ENCODE results near the gene KCNJ14. TPM values are rescaled to one million over a fixed set of nuclear protein-coding genes. Genes with fewer than 3 reads are reported as not detected.

Gene KCNJ14
- polyA plus RNA-seq, 1 of the 3 experiments (the other 2 are of a cell fraction), result 1.2 TPM

DNA sequence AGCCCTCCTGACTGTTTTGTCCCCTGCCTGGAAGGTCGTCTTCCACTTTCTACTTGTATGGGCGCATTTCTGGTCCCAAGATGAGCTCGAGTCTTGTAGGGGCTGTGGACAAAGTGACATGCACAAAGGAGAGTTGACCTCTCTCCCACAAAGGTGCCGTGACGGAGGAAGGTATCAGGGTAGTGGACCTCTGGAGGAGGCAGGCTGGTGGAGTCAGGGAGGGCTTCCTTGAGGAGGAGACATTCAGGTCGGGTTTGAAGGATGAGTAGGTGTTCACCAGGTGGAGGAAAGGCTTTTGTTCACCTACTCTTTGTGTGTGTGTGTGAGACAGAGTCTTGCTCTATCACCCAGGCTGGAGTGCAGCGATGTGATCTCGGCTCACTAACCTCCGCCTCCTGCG lies 15.5 kb downstream of the KCNJ14 start:
- H3K4me2 ChIP-seq, result peak overlapping the region; percentile 92
- H3K4me3 ChIP-seq (ENCODE audit: low read depth in 2 of 2, low read length in 1 of 2), result peak overlapping the region in 1 of 2 experiments; percentile 86; a peak in 1 of 4 replicates
- ChIA-PET POLR2A (interaction anchor here (1.3 kb wide), 1 partner anchor 9 kb away, joined by 5 read pairs; no protein-coding TSS in a partner anchor), CTCF (interaction anchor here (0.9 to 2.0 kb wide), 4 partner anchors 19 to 114 kb away, joined by 3 to 9 read pairs (median 8); partner anchors contain the start of gene KDELR1)
- peaks cover 40% of the 10 kb centered on the region for H4K20me1 ChIP-seq (ENCODE audit: insufficient read depth)
- peaks cover 38% of the 10 kb centered on the region for H3K79me2 ChIP-seq (ENCODE audit: insufficient read depth)
- H3K27ac ChIP-seq (ENCODE audit: low read depth in 2 of 2, low read length in 1 of 2), result no peak overlapping the region
- peaks cover 44 to 49% of the 10 kb centered on the region in 2 experiments for H3K36me3 ChIP-seq (replicated peaks in 1 of 2; ENCODE audit: control insufficient read depth in 1 of 2, insufficient read depth in 2 of 2, low read length in 1 of 2)
- H2AFZ ChIP-seq (ENCODE audit: low read depth), result no peak overlapping the region
- no peak for DNase-seq
- H3F3A ChIP-seq (replicated peaks; ENCODE audit: insufficient read depth), result peaks cover 4% of the 10 kb centered on the region
- 88% methylated on average over 9 of the region's 10 CpGs for WGBS (ENCODE audit: low lambda C conversion rate)
- no peaks in the 10 kb centered on the region for H3K27me3 ChIP-seq (ENCODE audit: insufficient read depth)
- H3K4me1 ChIP-seq (ENCODE audit: control insufficient read depth in 1 of 2, insufficient read depth in 2 of 2, low read depth in 1 of 2, low read length in 1 of 2), result peaks cover 5 to 20% of the 10 kb centered on the region in 2 experiments; a peak in 3 of 4 replicates
- no peak overlapping the region for H3K9ac ChIP-seq
- H3K9me3 ChIP-seq, result no peaks in the 10 kb centered on the region
- TF ChIP-seq, protein P1, sequence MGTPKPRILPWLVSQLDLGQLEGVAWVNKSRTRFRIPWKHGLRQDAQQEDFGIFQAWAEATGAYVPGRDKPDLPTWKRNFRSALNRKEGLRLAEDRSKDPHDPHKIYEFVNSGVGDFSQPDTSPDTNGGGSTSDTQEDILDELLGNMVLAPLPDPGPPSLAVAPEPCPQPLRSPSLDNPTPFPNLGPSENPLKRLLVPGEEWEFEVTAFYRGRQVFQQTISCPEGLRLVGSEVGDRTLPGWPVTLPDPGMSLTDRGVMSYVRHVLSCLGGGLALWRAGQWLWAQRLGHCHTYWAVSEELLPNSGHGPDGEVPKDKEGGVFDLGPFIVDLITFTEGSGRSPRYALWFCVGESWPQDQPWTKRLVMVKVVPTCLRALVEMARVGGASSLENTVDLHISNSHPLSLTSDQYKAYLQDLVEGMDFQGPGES (IDR thresholded peaks at IDR 0.05; ENCODE audit: low read depth, low read length), result no peak
- TF ChIP-seq, protein P2, sequence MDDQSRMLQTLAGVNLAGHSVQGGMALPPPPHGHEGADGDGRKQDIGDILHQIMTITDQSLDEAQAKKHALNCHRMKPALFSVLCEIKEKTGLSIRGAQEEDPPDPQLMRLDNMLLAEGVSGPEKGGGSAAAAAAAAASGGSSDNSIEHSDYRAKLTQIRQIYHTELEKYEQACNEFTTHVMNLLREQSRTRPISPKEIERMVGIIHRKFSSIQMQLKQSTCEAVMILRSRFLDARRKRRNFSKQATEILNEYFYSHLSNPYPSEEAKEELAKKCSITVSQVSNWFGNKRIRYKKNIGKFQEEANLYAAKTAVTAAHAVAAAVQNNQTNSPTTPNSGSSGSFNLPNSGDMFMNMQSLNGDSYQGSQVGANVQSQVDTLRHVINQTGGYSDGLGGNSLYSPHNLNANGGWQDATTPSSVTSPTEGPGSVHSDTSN (IDR thresholded peaks at IDR 0.05), result no peak
- TF ChIP-seq ELF1 (IDR thresholded peaks at IDR 0.05), result no peak
- no peak for TF ChIP-seq RFX5 (IDR thresholded peaks at IDR 0.05; ENCODE audit: low read length)
- no peak for TF ChIP-seq MXI1 (IDR thresholded peaks at IDR 0.05; ENCODE audit: low read depth, low read length)
- TF ChIP-seq, protein P3, sequence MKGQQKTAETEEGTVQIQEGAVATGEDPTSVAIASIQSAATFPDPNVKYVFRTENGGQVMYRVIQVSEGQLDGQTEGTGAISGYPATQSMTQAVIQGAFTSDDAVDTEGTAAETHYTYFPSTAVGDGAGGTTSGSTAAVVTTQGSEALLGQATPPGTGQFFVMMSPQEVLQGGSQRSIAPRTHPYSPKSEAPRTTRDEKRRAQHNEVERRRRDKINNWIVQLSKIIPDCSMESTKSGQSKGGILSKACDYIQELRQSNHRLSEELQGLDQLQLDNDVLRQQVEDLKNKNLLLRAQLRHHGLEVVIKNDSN (IDR thresholded peaks at IDR 0.05; ENCODE audit: borderline replicate concordance, low read depth), result no peak
- H3K9me2 ChIP-seq, result no peaks in the 10 kb centered on the region

DNA sequence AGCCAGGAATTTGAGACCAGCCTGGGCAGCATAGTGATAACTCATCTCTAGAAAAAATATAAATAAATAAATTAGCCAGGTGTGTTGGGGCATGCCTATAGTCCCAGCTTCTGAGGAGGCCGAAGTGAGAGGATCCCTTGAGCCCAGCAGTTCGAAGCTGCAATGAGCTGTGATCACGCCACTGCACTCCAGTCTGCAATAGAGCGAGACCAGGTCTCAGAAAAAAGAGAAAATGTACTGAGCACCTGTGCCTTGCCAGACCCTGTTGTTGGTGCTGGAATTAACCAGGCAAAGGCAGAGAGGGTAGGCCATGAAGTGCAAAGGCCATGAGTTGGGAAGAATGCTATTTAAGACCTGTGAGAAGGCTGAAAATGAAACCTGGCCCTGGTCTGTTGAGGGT lies 16.5 kb downstream of the KCNJ14 start:
- Histone ChIP-seq H3K9ac (no peak overlapping the region), H3K9me3 (no peaks in the 10 kb centered on the region), H3K9me2 (no peaks in the 10 kb centered on the region), H3K27ac (ENCODE audit: low read depth in 2 of 2, low read length in 1 of 2) (no peak overlapping the region), H3K4me1 (ENCODE audit: control insufficient read depth in 1 of 2, insufficient read depth in 2 of 2, low read depth in 1 of 2, low read length in 1 of 2) (peaks cover 5 to 16% of the 10 kb centered on the region in 2 experiments; a peak in 3 of 4 replicates), H3K79me2 (ENCODE audit: insufficient read depth) (peaks cover 38% of the 10 kb centered on the region), H3K4me3 (ENCODE audit: low read depth in 2 of 2, low read length in 1 of 2) (no peak overlapping the region), H3K27me3 (ENCODE audit: insufficient read depth) (no peaks in the 10 kb centered on the region), H3K4me2 (no peak overlapping the region), H4K20me1 (ENCODE audit: insufficient read depth) (peaks cover 40% of the 10 kb centered on the region), H3K36me3 (replicated peaks in 1 of 2; ENCODE audit: control insufficient read depth in 1 of 2, insufficient read depth in 2 of 2, low read length in 1 of 2) (peaks cover 44 to 56% of the 10 kb centered on the region in 2 experiments), H3F3A (replicated peaks; ENCODE audit: insufficient read depth) (peaks cover 4% of the 10 kb centered on the region), H2AFZ (ENCODE audit: low read depth) (no peak overlapping the region)
- TF ChIP-seq, protein P3 (IDR thresholded peaks at IDR 0.05; ENCODE audit: borderline replicate concordance, low read depth), result no peak
- TF ChIP-seq TCF12 (IDR thresholded peaks at IDR 0.05), result no peak
- no peak for TF ChIP-seq GABPA (IDR thresholded peaks at IDR 0.05; ENCODE audit: low read depth)
- TF ChIP-seq NFIC (IDR thresholded peaks at IDR 0.05; ENCODE audit: borderline replicate concordance), result no peak
- TF ChIP-seq, protein P4, sequence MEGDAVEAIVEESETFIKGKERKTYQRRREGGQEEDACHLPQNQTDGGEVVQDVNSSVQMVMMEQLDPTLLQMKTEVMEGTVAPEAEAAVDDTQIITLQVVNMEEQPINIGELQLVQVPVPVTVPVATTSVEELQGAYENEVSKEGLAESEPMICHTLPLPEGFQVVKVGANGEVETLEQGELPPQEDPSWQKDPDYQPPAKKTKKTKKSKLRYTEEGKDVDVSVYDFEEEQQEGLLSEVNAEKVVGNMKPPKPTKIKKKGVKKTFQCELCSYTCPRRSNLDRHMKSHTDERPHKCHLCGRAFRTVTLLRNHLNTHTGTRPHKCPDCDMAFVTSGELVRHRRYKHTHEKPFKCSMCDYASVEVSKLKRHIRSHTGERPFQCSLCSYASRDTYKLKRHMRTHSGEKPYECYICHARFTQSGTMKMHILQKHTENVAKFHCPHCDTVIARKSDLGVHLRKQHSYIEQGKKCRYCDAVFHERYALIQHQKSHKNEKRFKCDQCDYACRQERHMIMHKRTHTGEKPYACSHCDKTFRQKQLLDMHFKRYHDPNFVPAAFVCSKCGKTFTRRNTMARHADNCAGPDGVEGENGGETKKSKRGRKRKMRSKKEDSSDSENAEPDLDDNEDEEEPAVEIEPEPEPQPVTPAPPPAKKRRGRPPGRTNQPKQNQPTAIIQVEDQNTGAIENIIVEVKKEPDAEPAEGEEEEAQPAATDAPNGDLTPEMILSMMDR (IDR thresholded peaks at IDR 0.05), result no peak
- no peak for TF ChIP-seq SMC3 (IDR thresholded peaks at IDR 0.05; ENCODE audit: low read depth, low read length)
- no peak for TF ChIP-seq RXRA (IDR thresholded peaks at IDR 0.05; ENCODE audit: borderline replicate concordance, low read depth)
- no peak for TF ChIP-seq POLR2AphosphoS5 (IDR thresholded peaks at IDR 0.05; ENCODE audit: low read depth, low read length)
- no peak for TF ChIP-seq MXI1 (IDR thresholded peaks at IDR 0.05; ENCODE audit: low read depth, low read length)
- WGBS (ENCODE audit: low lambda C conversion rate), result 97% methylated on average over 4 of the region's 4 CpGs
- ChIA-PET CTCF (interaction anchor here (0.9 to 5.0 kb wide), 2 partner anchors 18 to 112 kb away, joined by 3 to 40 read pairs; no protein-coding TSS in a partner anchor), POLR2A (no interaction called here)
- DNase-seq, result no peak

All from SK-N-SH (cell line).